Smooth muscle cell (in vitro differentiated cells): ENCODE measurements around the gene P2RY13. TPM values are rescaled to one million over a fixed set of nuclear protein-coding genes. Genes with fewer than 3 reads are reported as not detected.

ENCODE experiments used
- DNase-seq: peaks from one replicate; lab custom pipeline; 2025; ENCODE audit not compliant: unreplicated experiment; lab: John Stamatoyannopoulos, UW
- H2AFZ ChIP-seq: fragments of 200-600 bp; sonication (generic); 2 replicates; pipeline ENCODE4 v1.6.0; 2016; ENCODE audit warnings: antibody characterized with exemption, low read depth, mild to moderate bottlenecking
- H3F3A ChIP-seq: fragments of 200-600 bp; sonication (generic); 2 replicates; pipeline ENCODE4 v1.6.0; 2017; ENCODE audit warnings: antibody characterized with exemption, low read depth
- H3K27ac ChIP-seq: fragments of 200-600 bp; sonication (generic); 2 replicates; pipeline ENCODE4 v1.5.1; 2016; ENCODE audit warnings: low read depth, mild to moderate bottlenecking
- H3K27me3 ChIP-seq: fragments of 200-600 bp; sonication (generic); 2 replicates; pipeline ENCODE4 v1.6.1; 2016; ENCODE audit warnings: low read depth, mild to moderate bottlenecking
- H3K36me3 ChIP-seq: fragments of 200-600 bp; sonication (generic); 2 replicates; pipeline ENCODE4 v1.5.1; 2016; ENCODE audit warnings: low read depth
- H3K4me1 ChIP-seq: fragments of 200-600 bp; sonication (generic); 2 replicates; pipeline ENCODE4 v1.5.1; 2016; ENCODE audit warnings: low read depth
- H3K4me2 ChIP-seq: fragments of 200-600 bp; sonication (generic); 2 replicates; pipeline ENCODE4 v1.6.0; 2016; ENCODE audit warnings: mild to moderate bottlenecking
- H3K4me3 ChIP-seq: fragments of 200-600 bp; sonication (generic); 2 replicates; pipeline ENCODE4 v1.5.1; 2016; ENCODE audit warnings: mild to moderate bottlenecking
- H3K79me2 ChIP-seq: fragments of 200-600 bp; sonication (generic); 2 replicates; pipeline ENCODE4 v1.6.0; 2016; ENCODE audit warnings: low read depth, mild to moderate bottlenecking
- H3K9ac ChIP-seq: fragments of 200-600 bp; sonication (generic); 2 replicates; pipeline ENCODE4 v1.6.0; 2016; ENCODE audit warnings: low read depth
- H3K9me3 ChIP-seq: fragments of 200-600 bp; sonication (generic); replicated peaks from 2 replicates; pipeline ENCODE4 v1.5.1; 2016; ENCODE audit warnings: low read depth
- H4K20me1 ChIP-seq: fragments of 200-600 bp; sonication (generic); 2 replicates; pipeline ENCODE4 v1.6.0; 2016; ENCODE audit warnings: low read depth
- WGBS: methylation state at CpG from one replicate; pipeline ENCODE4 v1.1.7; 2016; ENCODE audit warnings: low lambda C conversion rate; 5-methylcytosine and 5-hydroxymethylcytosine counted together
- polyA plus RNA-seq: library from polyadenylated mRNA; unstranded; fragments of >200 nt; fragmentation: Nextera tagmentation; extraction: Ambion mirVana; gene quantifications from 2 replicates; pipeline ENCODE4 v1.2.1, GENCODE V29; 2016
- total RNA-seq: library from RNA; depleted of rRNA; stranded (reverse); fragments of >200 nt; gene quantifications from 2 replicates; pipeline ENCODE4 v1.2.3, GENCODE V29; 2014
- TF ChIP-seq, protein P1 (sequence below): fragments of 200-600 bp; sonication (generic); IDR thresholded peaks from 2 replicates; pipeline ENCODE4 v1.5.1; 2017; ENCODE audit warnings: borderline replicate concordance, mild to moderate bottlenecking, antibody characterized with exemption; ENCODE audit not compliant: insufficient read depth, poor library complexity, severe bottlenecking

Gene P2RY13
- total and polyA plus RNA-seq, 2 experiments from 2014 or later: not detected

- no peaks in the 10 kb centered on the region for H3K4me1 ChIP-seq
- no peak overlapping the region for H3K27ac ChIP-seq
- no peak for DNase-seq
- TF ChIP-seq, protein P1, sequence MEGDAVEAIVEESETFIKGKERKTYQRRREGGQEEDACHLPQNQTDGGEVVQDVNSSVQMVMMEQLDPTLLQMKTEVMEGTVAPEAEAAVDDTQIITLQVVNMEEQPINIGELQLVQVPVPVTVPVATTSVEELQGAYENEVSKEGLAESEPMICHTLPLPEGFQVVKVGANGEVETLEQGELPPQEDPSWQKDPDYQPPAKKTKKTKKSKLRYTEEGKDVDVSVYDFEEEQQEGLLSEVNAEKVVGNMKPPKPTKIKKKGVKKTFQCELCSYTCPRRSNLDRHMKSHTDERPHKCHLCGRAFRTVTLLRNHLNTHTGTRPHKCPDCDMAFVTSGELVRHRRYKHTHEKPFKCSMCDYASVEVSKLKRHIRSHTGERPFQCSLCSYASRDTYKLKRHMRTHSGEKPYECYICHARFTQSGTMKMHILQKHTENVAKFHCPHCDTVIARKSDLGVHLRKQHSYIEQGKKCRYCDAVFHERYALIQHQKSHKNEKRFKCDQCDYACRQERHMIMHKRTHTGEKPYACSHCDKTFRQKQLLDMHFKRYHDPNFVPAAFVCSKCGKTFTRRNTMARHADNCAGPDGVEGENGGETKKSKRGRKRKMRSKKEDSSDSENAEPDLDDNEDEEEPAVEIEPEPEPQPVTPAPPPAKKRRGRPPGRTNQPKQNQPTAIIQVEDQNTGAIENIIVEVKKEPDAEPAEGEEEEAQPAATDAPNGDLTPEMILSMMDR: peak; percentile 69
- no peaks in the 10 kb centered on the region for H3K27me3 ChIP-seq
- H3K4me3 ChIP-seq: no peak overlapping the region
- no peak overlapping the region for H3K9ac ChIP-seq
- no peak overlapping the region for H2AFZ ChIP-seq
- no peaks in the 10 kb centered on the region for H3K79me2 ChIP-seq
- WGBS: 15% methylated on average over 1 of the region's 1 CpG
- H4K20me1 ChIP-seq: no peaks in the 10 kb centered on the region
- no peak overlapping the region for H3K4me2 ChIP-seq
- no peaks in the 10 kb centered on the region for H3K36me3 ChIP-seq
- no peaks in the 10 kb centered on the region for H3K9me3 ChIP-seq
- no peaks in the 10 kb centered on the region for H3F3A ChIP-seq
Measured at GRCh38 chr3:151282921-151283320, 46.4 kb downstream of the P2RY13 start.

- H4K20me1 ChIP-seq: no peaks in the 10 kb centered on the region
- H3K27ac ChIP-seq: peak overlapping the region; percentile 13
- no peaks in the 10 kb centered on the region for H3F3A ChIP-seq
- H3K9ac ChIP-seq: no peak overlapping the region
- no peak for DNase-seq
- H3K4me3 ChIP-seq: no peak overlapping the region
- H3K4me1 ChIP-seq: no peaks in the 10 kb centered on the region
- no peak overlapping the region for H3K4me2 ChIP-seq
- H3K79me2 ChIP-seq: no peaks in the 10 kb centered on the region
- H3K9me3 ChIP-seq: no peaks in the 10 kb centered on the region
- TF ChIP-seq, protein P1: no peak
- H3K36me3 ChIP-seq: no peaks in the 10 kb centered on the region
- H3K27me3 ChIP-seq: no peaks in the 10 kb centered on the region
- H2AFZ ChIP-seq: no peak overlapping the region
- WGBS: 56% methylated on average over 9 of the region's 9 CpGs
Measured at GRCh38 chr3:151281671-151282324, 47.6 kb downstream of the P2RY13 start.

- TF ChIP-seq, protein P1: no peak
- Histone ChIP-seq H4K20me1 (no peaks in the 10 kb centered on the region), H3K4me1 (no peaks in the 10 kb centered on the region), H3K9ac (no peak within 1 kb of the TSS), H3K27ac (no peak within 1 kb of the TSS), H3F3A (no peaks in the 10 kb centered on the region), H3K4me3 (no peak within 1 kb of the TSS), H3K4me2 (no peak within 1 kb of the TSS), H3K36me3 (no peaks in the 10 kb centered on the region), H3K9me3 (no peaks in the 10 kb centered on the region), H2AFZ (no peak within 1 kb of the TSS), H3K27me3 (no peaks in the 10 kb centered on the region), H3K79me2 (no peaks in the 10 kb centered on the region)
- WGBS: 51% methylated on average over 4 of the region's 4 CpGs
- no peak for DNase-seq
Measured at GRCh38 chr3:151278230-151278629, 51.1 kb downstream of the P2RY13 start, which contains the start of gene P2RY14. P2RY14 (minus strand) TSS chr3:151278542; CDS start chr3:151214316, 64,226 bp downstream.

GRCh38 chr3:151276687-151277042, 52.7 kb downstream of the P2RY13 start:
- Histone ChIP-seq H3K9ac (no peak overlapping the region), H4K20me1 (no peaks in the 10 kb centered on the region), H3K27ac (no peak overlapping the region), H3K79me2 (no peaks in the 10 kb centered on the region), H3K4me3 (no peak overlapping the region), H3K36me3 (no peaks in the 10 kb centered on the region), H3K4me2 (no peak overlapping the region), H3K9me3 (no peaks in the 10 kb centered on the region), H3F3A (no peaks in the 10 kb centered on the region), H2AFZ (no peak overlapping the region), H3K4me1 (no peaks in the 10 kb centered on the region), H3K27me3 (no peaks in the 10 kb centered on the region)
- TF ChIP-seq, protein P1: no peak
- no peak for DNase-seq
- WGBS: 93% methylated on average over 6 of the region's 6 CpGs
